Fibroblast of lung (primary cell): Measurements from ENCODE around the gene ARSD. TPM values are rescaled to one million over a fixed set of nuclear protein-coding genes. Genes with fewer than 3 reads are reported as not detected.
"Not testable (repeated sequence)": the region's sequence is repeated elsewhere in the genome, so short reads cannot be mapped to it uniquely, and the experiment has no call there.

Experiments used
- DNase-seq, 2 donors: peaks; one replicate each; pipeline versions ENCODE4 v3.0.0 to v3.0.0-alpha.2; 2010; ENCODE audit warnings: low read depth in 2 of 2
- H2AFZ ChIP-seq: 2 replicates; pipeline ENCODE4 v1.5.1; 2012; ENCODE audit warnings: low read length, control low read depth, inconsistent platforms
- H3K27ac ChIP-seq: 2 replicates; pipeline ENCODE4 v1.5.1; 2011; ENCODE audit warnings: low read length, control low read depth; ENCODE audit not compliant: insufficient read depth
- H3K27me3 ChIP-seq: 2 replicates; pipeline ENCODE4 v1.5.1; 2011; ENCODE audit warnings: mild to moderate bottlenecking, low read length; ENCODE audit not compliant: control insufficient read depth, insufficient read depth
- H3K36me3 ChIP-seq: 2 replicates; pipeline ENCODE4 v1.5.1; 2011; ENCODE audit warnings: low read length; ENCODE audit not compliant: control insufficient read depth, insufficient read depth
- H3K4me1 ChIP-seq: 2 replicates; pipeline ENCODE4 v1.5.1; 2011; ENCODE audit warnings: low read length; ENCODE audit not compliant: control insufficient read depth, insufficient read depth; ENCODE audit errors: extremely low read depth
- H3K4me2 ChIP-seq: 2 replicates; pipeline ENCODE4 v1.5.1; 2011; ENCODE audit warnings: low read length, control low read depth; ENCODE audit not compliant: insufficient read depth; ENCODE audit errors: extremely low read depth
- H3K4me3 ChIP-seq, 4 experiments: fragments of 200-600 bp in 1 of 4; sonication (generic) in 1 of 4; replicated peaks in 1 of 4; 2 replicates each; pipeline ENCODE4 v1.5.1; 2011 to 2016; ENCODE audit warnings: low read length in 4 of 4, low read depth in 3 of 4, mild to moderate bottlenecking in 3 of 4, control low read depth in 2 of 4, inconsistent platforms in 1 of 4, mixed read lengths in 1 of 4; ENCODE audit not compliant: insufficient read depth in 1 of 4; ENCODE audit errors: control extremely low read depth in 1 of 4
- H3K79me2 ChIP-seq: 2 replicates; pipeline ENCODE4 v1.5.1; 2012; ENCODE audit warnings: mild to moderate bottlenecking, low read length, inconsistent platforms; ENCODE audit not compliant: control insufficient read depth, insufficient read depth
- H3K9ac ChIP-seq: 2 replicates; pipeline ENCODE4 v1.5.1; 2011; ENCODE audit warnings: mild to moderate bottlenecking, low read length, control low read depth; ENCODE audit not compliant: insufficient read depth
- H3K9me3 ChIP-seq: 2 replicates; pipeline ENCODE4 v1.5.1; 2012; ENCODE audit warnings: low read depth, low read length; ENCODE audit not compliant: control insufficient read depth, insufficient read depth
- H4K20me1 ChIP-seq: 2 replicates; pipeline ENCODE4 v1.5.1; 2011; ENCODE audit warnings: low read length; ENCODE audit not compliant: control insufficient read depth, insufficient read depth; ENCODE audit errors: extremely low read depth
- CTCF ChIP-seq, 2 donors: IDR thresholded peaks in 1 of 2; conservative IDR thresholded peaks in 1 of 2; 1 replicate in 1 of 2; 2 replicates in 1 of 2; pipeline ENCODE4 v1.5.1; 2011 to 2012; ENCODE audit warnings: low read length in 2 of 2, control low read depth in 1 of 2, inconsistent platforms in 1 of 2, low read depth in 1 of 2, mild to moderate bottlenecking in 1 of 2
- EZH2 ChIP-seq: IDR thresholded peaks from 2 replicates; pipeline ENCODE4 v1.5.1; 2012; ENCODE audit warnings: low read length, control low read depth, mild to moderate bottlenecking; ENCODE audit errors: missing control alignments
- polyA plus RNA-seq, 2 donors: library from polyadenylated mRNA; depleted of rRNA in 1 of 2; stranded (reverse) in 1 of 2; unstranded in 1 of 2; fragments of >200 nt; gene quantifications; 2 replicates each; pipeline ENCODE4 v1.2.1, GENCODE V29; 2011 to 2012; ENCODE audit warnings: missing spikeins in 1 of 2
- total RNA-seq: library from RNA; depleted of rRNA; stranded (reverse); fragments of >200 nt; gene quantifications from 2 replicates; pipeline ENCODE4 v1.2.1, GENCODE V29; 2014

Gene ARSD
- total and polyA plus RNA-seq, 2 donors (not counting 1 experiment from before 2014, with no cell fraction given) = 7.5 to 30.7 TPM

- Histone ChIP-seq H3K4me2 (no peak overlapping the region), H4K20me1 (no peaks in the 10 kb centered on the region), H3K79me2 (no peaks in the 10 kb centered on the region), H3K9ac (no peak overlapping the region), H3K36me3 (no peaks in the 10 kb centered on the region), H3K9me3 (no peaks in the 10 kb centered on the region), H3K27ac (no peak overlapping the region), H3K4me1 (no peaks in the 10 kb centered on the region), H3K4me3 (no peak overlapping the region), H2AFZ (no peak overlapping the region), H3K27me3 (no peaks in the 10 kb centered on the region)
- DNase-seq = no peak
- TF ChIP-seq CTCF (conservative IDR thresholded peaks at IDR 0.05 in 1 of 2, IDR thresholded peaks at IDR 0.05 in 1 of 2; ENCODE audit: low read depth in 1 of 2, low read length in 2 of 2) (no peak), EZH2 (no peak)
Measured at GRCh38 chrX:2955838-2956237, 26.7 kb upstream of the ARSD start.

- H3K27ac ChIP-seq = no peak overlapping the region
- H3K9ac ChIP-seq = no peak overlapping the region
- no peaks in the 10 kb centered on the region for H3K27me3 ChIP-seq
- H3K4me2 ChIP-seq = no peak overlapping the region
- H3K9me3 ChIP-seq = no peaks in the 10 kb centered on the region
- H3K79me2 ChIP-seq = no peaks in the 10 kb centered on the region
- no peak overlapping the region for H3K4me3 ChIP-seq
- TF ChIP-seq CTCF (conservative IDR thresholded peaks at IDR 0.05 in 1 of 2, IDR thresholded peaks at IDR 0.05 in 1 of 2; ENCODE audit: low read depth in 1 of 2, low read length in 2 of 2) (no peak), EZH2 (no peak)
- no peaks in the 10 kb centered on the region for H3K36me3 ChIP-seq
- no peak for DNase-seq
- no peak overlapping the region for H2AFZ ChIP-seq
- no peaks in the 10 kb centered on the region for H3K4me1 ChIP-seq
- no peaks in the 10 kb centered on the region for H4K20me1 ChIP-seq
Measured at GRCh38 chrX:2955281-2955680, 26.1 kb upstream of the ARSD start.

GRCh38 chrX:2954541-2954940 lies 25.4 kb upstream of the ARSD start:
- no peak overlapping the region for H3K4me3 ChIP-seq
- H3K79me2 ChIP-seq = no peaks in the 10 kb centered on the region
- no peaks in the 10 kb centered on the region for H3K36me3 ChIP-seq
- H3K9ac ChIP-seq = no peak overlapping the region
- H4K20me1 ChIP-seq = no peaks in the 10 kb centered on the region
- H2AFZ ChIP-seq = no peak overlapping the region
- no peak overlapping the region for H3K4me2 ChIP-seq
- H3K4me1 ChIP-seq = no peaks in the 10 kb centered on the region
- no peaks in the 10 kb centered on the region for H3K27me3 ChIP-seq
- no peak overlapping the region for H3K27ac ChIP-seq
- no peak for DNase-seq
- no peak for TF ChIP-seq CTCF (conservative IDR thresholded peaks at IDR 0.05 in 1 of 2, IDR thresholded peaks at IDR 0.05 in 1 of 2; ENCODE audit: low read depth in 1 of 2, low read length in 2 of 2)
- TF ChIP-seq EZH2 = no peak
- no peaks in the 10 kb centered on the region for H3K9me3 ChIP-seq

DNA sequence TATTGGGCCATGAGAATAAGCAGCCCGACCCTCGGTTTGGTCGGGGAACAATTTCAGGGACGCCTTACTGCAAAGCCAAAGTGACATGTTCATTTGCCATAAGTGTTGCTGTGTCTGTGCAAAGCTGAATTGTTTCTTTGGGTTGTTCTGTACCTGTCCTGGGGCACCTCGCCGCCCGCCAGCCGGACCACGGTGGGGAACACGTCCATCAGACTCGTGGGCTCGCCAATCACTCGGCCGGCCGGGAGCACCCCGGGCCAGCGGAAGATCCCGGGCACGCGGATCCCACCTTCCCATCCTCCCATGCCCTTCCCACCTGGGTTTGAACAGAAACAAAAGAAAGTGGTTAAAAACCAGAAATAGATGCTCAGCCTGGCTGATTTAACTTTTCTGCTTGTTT lies 8.8 kb upstream of the ARSD start:
- H3K4me2 ChIP-seq, H3K9ac ChIP-seq, H3K4me1 ChIP-seq, H3K79me2 ChIP-seq, H2AFZ ChIP-seq, DNase-seq, H3K36me3 ChIP-seq, H3K27me3 ChIP-seq, H3K27ac ChIP-seq, H4K20me1 ChIP-seq, H3K9me3 ChIP-seq, H3K4me3 ChIP-seq: not testable (repeated sequence)
